GM18868 (cell line): ENCODE results near the gene PROSER2.

Experiments used
- ATAC-seq: cut with Tn5 transposase; IDR thresholded peaks from one replicate; pipeline ENCODE4 v1.9.1; 2021; ENCODE audit warnings: mild to moderate bottlenecking, moderate library complexity; ENCODE audit not compliant: unreplicated experiment

Gene PROSER2

GRCh38 chr10:11823122-11823988 is at the start of gene PROSER2:
PROSER2 (plus strand) TSS chr10:11823356; CDS start chr10:11852078, 28,722 bp downstream.
- peak; percentile 63 for ATAC-seq

GRCh38 chr10:11773761-11774441 is 49.3 kb upstream of the PROSER2 start:
- no peak for ATAC-seq

GRCh38 chr10:11775412-11775811 is 47.7 kb upstream of the PROSER2 start:
- no peak for ATAC-seq

GRCh38 chr10:11776080-11776479 is 47.1 kb upstream of the PROSER2 start:
- no peak for ATAC-seq

GRCh38 chr10:11781114-11781513 is 42.0 kb upstream of the PROSER2 start:
- no peak for ATAC-seq

- ATAC-seq, result peak; percentile 67
These were observed 40.2 kb upstream of the PROSER2 start for GRCh38 chr10:11782793-11783557.

- no peak for ATAC-seq
These were observed 39.6 kb upstream of the PROSER2 start for GRCh38 chr10:11783558-11783865.

- ATAC-seq, result no peak
These were observed 35.8 kb upstream of the PROSER2 start for GRCh38 chr10:11787374-11787773.

- ATAC-seq, result no peak
These were observed 35.3 kb upstream of the PROSER2 start for GRCh38 chr10:11787846-11788245.

GRCh38 chr10:11789306-11789705 is 33.9 kb upstream of the PROSER2 start:
- no peak for ATAC-seq

GRCh38 chr10:11789956-11790355 is 33.2 kb upstream of the PROSER2 start:
- no peak for ATAC-seq

- ATAC-seq, result no peak
These were observed 29.2 kb upstream of the PROSER2 start for GRCh38 chr10:11793762-11794479.

- no peak for ATAC-seq
These were observed 28.6 kb upstream of the PROSER2 start for GRCh38 chr10:11794566-11794965.

- no peak for ATAC-seq
These were observed 27.8 kb upstream of the PROSER2 start for GRCh38 chr10:11795101-11795920.

- ATAC-seq, result no peak
These were observed 26.7 kb upstream of the PROSER2 start for GRCh38 chr10:11796474-11796873.

GRCh38 chr10:11797281-11797680 is 25.9 kb upstream of the PROSER2 start:
- ATAC-seq, result no peak

- ATAC-seq, result no peak
These were observed 25.1 kb upstream of the PROSER2 start for GRCh38 chr10:11797847-11798633.

GRCh38 chr10:11798845-11799735 is 24.1 kb upstream of the PROSER2 start:
- ATAC-seq, result no peak
